Measurements from ENCODE around the gene CDK6.

CDK6 gene

GRCh38 chr7:92621561-92622023, 214.8 kb downstream of the CDK6 start:
- no peak for TF ChIP-seq CTCF (IDR thresholded peaks at IDR 0.05; ENCODE audit: control extremely low read depth, extremely low read depth, low read depth, missing control alignments)
- POLR2A ChIA-PET: no interaction called here

GRCh38 chr7:92621026-92621540, 215.3 kb downstream of the CDK6 start:
- DNase-seq (ENCODE audit: extremely low spot score): peak; percentile 49
- POLR2A ChIA-PET: no interaction called here
- CTCF ChIA-PET: interaction anchor here (0.8 to 5.7 kb wide), 33 partner anchors 11 to 437 kb away, joined by 3 to 57 read pairs (median 4); partner anchors contain the start of gene FAM133B
- peak; percentile 73 for TF ChIP-seq CTCF (IDR thresholded peaks at IDR 0.05; ENCODE audit: control extremely low read depth, extremely low read depth, low read depth, missing control alignments)

More at GRCh38 chr7:92621561-92622023, 214.8 kb downstream of the CDK6 start:
- DNase-seq (ENCODE audit: extremely low spot score): no peak
- CTCF ChIA-PET: interaction anchor here (0.8 to 5.7 kb wide), 23 partner anchors 10 to 433 kb away, joined by 3 to 57 read pairs (median 5); partner anchors contain the start of gene FAM133B

- DNase-seq (ENCODE audit: extremely low spot score): no peak
- POLR2A ChIA-PET: no interaction called here
- CTCF ChIA-PET: interaction anchor here (0.9 to 2.3 kb wide), 5 partner anchors 12 to 217 kb away, joined by 3 to 12 read pairs (median 3); no protein-coding TSS in a partner anchor
- no peak for TF ChIP-seq CTCF (IDR thresholded peaks at IDR 0.05; ENCODE audit: control extremely low read depth, extremely low read depth, low read depth, missing control alignments)
Observed at GRCh38 chr7:92615861-92616260, 220.5 kb downstream of the CDK6 start.

- POLR2A ChIA-PET: no interaction called here
Observed at GRCh38 chr7:92614660-92615174, 221.7 kb downstream of the CDK6 start.

GRCh38 chr7:92613720-92614119, 222.7 kb downstream of the CDK6 start:
- TF ChIP-seq CTCF (IDR thresholded peaks at IDR 0.05; ENCODE audit: control extremely low read depth, extremely low read depth, low read depth, missing control alignments): no peak
- CTCF ChIA-PET: interaction anchor here (1.1 to 6.9 kb wide), 4 partner anchors 7 to 167 kb away, joined by 3 to 57 read pairs (median 4); partner anchors contain the start of genes FAM133B and GATAD1
- POLR2A ChIA-PET: no interaction called here
- no peak for DNase-seq (ENCODE audit: extremely low spot score)

More at GRCh38 chr7:92614660-92615174, 221.7 kb downstream of the CDK6 start:
- no peak for DNase-seq (ENCODE audit: extremely low spot score)
- no peak for TF ChIP-seq CTCF (IDR thresholded peaks at IDR 0.05; ENCODE audit: control extremely low read depth, extremely low read depth, low read depth, missing control alignments)
- CTCF ChIA-PET: interaction anchor here (1.1 to 2.3 kb wide), 3 partner anchors 11 to 168 kb away, joined by 3 to 12 read pairs (median 3); partner anchors contain the start of gene GATAD1

- DNase-seq (ENCODE audit: extremely low spot score): no peak
- POLR2A ChIA-PET: no interaction called here
- CTCF ChIA-PET: interaction anchor here (0.9 to 6.9 kb wide), 4 partner anchors 7 to 220 kb away, joined by 4 to 57 read pairs (median 7); partner anchors contain the start of gene FAM133B
- no peak for TF ChIP-seq CTCF (IDR thresholded peaks at IDR 0.05; ENCODE audit: control extremely low read depth, extremely low read depth, low read depth, missing control alignments)
Observed at GRCh38 chr7:92613214-92613613, 223.2 kb downstream of the CDK6 start.

Measured in GM10248 (cell line).